K562 (cell line): ENCODE data around the gene OR6S1. TPM values are rescaled to one million over a fixed set of nuclear protein-coding genes. Genes with fewer than 3 reads are reported as not detected.

Experiments
- ATAC-seq: fragments of 200-7000 bp; cut with Tn5 transposase; 3 replicates; pipeline ENCODE4 v1.9.1; 2020; ENCODE audit warnings: moderate library complexity
- BruUV-seq: library from RNA; stranded (reverse); fragments of 400-500 nt; replicated peaks from 2 replicates; lab custom pipeline; 2021; lab: Mats Ljungman, UMichigan
- CTCF ChIA-PET: fragments of 300-600 bp; formaldehyde crosslinking; extraction: SDS; loops from one replicate; lab custom pipeline; 2021; ENCODE audit warnings: low intra/inter-chr PET ratio; lab: Yijun Ruan, JAX
- POLR2A ChIA-PET: fragments of 300-600, 350-650 bp; sonication (Branson Sonifier 250); formaldehyde crosslinking; extraction: SDS; loops from one replicate; lab custom pipeline; 2021; ENCODE audit warnings: antibody characterized with exemption, inconsistent platforms; lab: Yijun Ruan, JAX
- DNase-seq, 4 experiments: peaks; one replicate each; pipeline versions ENCODE4 v3.0.0 to v3.0.0-alpha.2; 2011 to 2018; ENCODE audit warnings: low spot score in 3 of 4, mixed read lengths in 3 of 4; ENCODE audit errors: extremely low read depth in 1 of 4
- FAIRE-seq: peaks from 2 replicates; lab custom pipeline; 2011; peaks lifted over from hg19 to GRCh38; lab: Jason Lieb, UNC
- H2AFZ ChIP-seq: 2 replicates; pipeline ENCODE4 v1.6.0; 2011; ENCODE audit warnings: low read depth, low read length, control low read depth, inconsistent platforms
- H3K27ac ChIP-seq: fragments of 200-600 bp; 3 replicates; pipeline ENCODE4 v1.8.0; 2011; ENCODE audit warnings: low read depth, mild to moderate bottlenecking, control low read depth, inconsistent platforms, low read length, moderate library complexity, mixed read lengths; ENCODE audit errors: extremely low read depth
- H3K27me3 ChIP-seq, 2 experiments: fragments of 300-600 bp in 1 of 2; 2 replicates in 1 of 2; 3 replicates in 1 of 2; pipeline versions ENCODE4 v1.6.0 to v1.8.0; 2011; ENCODE audit warnings: inconsistent platforms in 2 of 2, low read length in 2 of 2, mild to moderate bottlenecking in 1 of 2, mixed read lengths in 1 of 2, moderate library complexity in 1 of 2; ENCODE audit not compliant: control insufficient read depth in 2 of 2, insufficient read depth in 2 of 2
- H3K36me3 ChIP-seq: fragments of 300-600 bp; 3 replicates; pipeline ENCODE4 v1.8.0; 2011; ENCODE audit warnings: mild to moderate bottlenecking, low read length, inconsistent platforms; ENCODE audit not compliant: control insufficient read depth, insufficient read depth
- H3K4me1 ChIP-seq, 2 experiments: fragments of 200-600 bp in 1 of 2; replicated peaks in 1 of 2; 2 replicates in 1 of 2; 3 replicates in 1 of 2; pipeline versions ENCODE4 v1.5.1 to v1.8.0; 2011; ENCODE audit warnings: inconsistent platforms in 2 of 2, low read length in 2 of 2, mild to moderate bottlenecking in 1 of 2, mixed read lengths in 1 of 2, moderate library complexity in 1 of 2; ENCODE audit not compliant: control insufficient read depth in 2 of 2, insufficient read depth in 2 of 2
- H3K4me2 ChIP-seq: 2 replicates; pipeline ENCODE4 v1.6.1; 2011; ENCODE audit warnings: low read length, control low read depth, inconsistent platforms, mixed read lengths; ENCODE audit not compliant: insufficient read depth
- H3K4me3 ChIP-seq: fragments of 200-600 bp; sonication (generic), shearing (Covaris generic); 2 replicates; pipeline ENCODE4 v1.5.1; 2016; ENCODE audit warnings: control low read depth, inconsistent platforms
- H3K79me2 ChIP-seq: fragments of 200-600 bp; 3 replicates; pipeline ENCODE4 v1.8.0; 2011; ENCODE audit warnings: low read length, inconsistent platforms; ENCODE audit not compliant: control insufficient read depth, insufficient read depth
- H3K9ac ChIP-seq, 2 experiments: 2 replicates each; pipeline versions ENCODE4 v1.6.0 to v1.6.1; 2011; ENCODE audit warnings: low read depth in 2 of 2, low read length in 2 of 2, control low read depth in 1 of 2, inconsistent platforms in 1 of 2, mild to moderate bottlenecking in 1 of 2, mixed read lengths in 1 of 2; ENCODE audit not compliant: insufficient read depth in 1 of 2
- H3K9me1 ChIP-seq: one replicate; pipeline ENCODE4 v1.6.0; 2011; ENCODE audit warnings: inconsistent platforms, mild to moderate bottlenecking, low read length, moderate library complexity; ENCODE audit not compliant: control insufficient read depth, insufficient read depth
- H3K9me3 ChIP-seq: replicated peaks from 2 replicates; pipeline ENCODE4 v1.5.1; 2011; ENCODE audit warnings: low read depth, low read length, inconsistent platforms; ENCODE audit not compliant: control insufficient read depth, insufficient read depth
- H4K20me1 ChIP-seq: replicated peaks from 2 replicates; pipeline ENCODE4 v1.6.1; 2011; ENCODE audit warnings: low read length, inconsistent platforms, mixed read lengths; ENCODE audit not compliant: control insufficient read depth, insufficient read depth
- ETS1 ChIP-seq: conservative IDR thresholded peaks from 2 replicates; pipeline ENCODE4 v1.6.1; 2011; ENCODE audit warnings: low read depth, mild to moderate bottlenecking, low read length; ENCODE audit not compliant: control insufficient read depth
- GTF2F1 ChIP-seq: IDR thresholded peaks from 2 replicates; pipeline ENCODE4 v1.6.1; 2011; ENCODE audit warnings: low read depth, low read length, improper control_type of control experiment
- NCOR1 ChIP-seq: fragments of 450-650 bp; IDR thresholded peaks from 2 replicates; pipeline ENCODE4 v1.6.1; 2016; ENCODE audit warnings: mild to moderate bottlenecking, moderate library complexity
- NFE2L1 ChIP-seq: fragments of 450-650 bp; IDR thresholded peaks from 2 replicates; pipeline ENCODE4 v1.6.1; 2016; ENCODE audit warnings: missing genetic modification characterization, low read depth, mild to moderate bottlenecking, missing compliant biosample characterization, moderate library complexity, borderline replicate concordance
- RUNX1 ChIP-seq: sonication (generic); IDR thresholded peaks from 2 replicates; pipeline ENCODE4 v1.6.1; 2016; ENCODE audit warnings: antibody characterized with exemption, low read depth
- SUPT5H ChIP-seq: fragments of 450-650 bp; IDR thresholded peaks from 2 replicates; pipeline ENCODE4 v1.6.1; 2016
- ZEB2 ChIP-seq: fragments of 450-650 bp; IDR thresholded peaks from 2 replicates; pipeline ENCODE4 v1.6.1; 2016
- ZNF778 ChIP-seq: fragments of 450-650 bp; formaldehyde crosslinking; IDR thresholded peaks from 2 replicates; pipeline ENCODE4 v1.4.0; 2020; ENCODE audit warnings: mild to moderate bottlenecking, moderate library complexity
- WGBS: fragments of 100-300 bp; shearing (Covaris generic); methylation state at CpG from one replicate; pipeline ENCODE4 v1.1.6; 2016; ENCODE audit warnings: low coverage, mixed read lengths; ENCODE audit not compliant: insufficient coverage; ENCODE audit errors: missing lambda C conversion rate; 5-methylcytosine and 5-hydroxymethylcytosine counted together
- in situ Hi-C: fragments of 300-500 bp; cut with MboI; formaldehyde crosslinking; loops from 4 replicates; pipeline ENCODE4 v1.15.0; 2018; ENCODE audit warnings: inconsistent platforms, mixed read lengths
- intact Hi-C: fragments of 100-400 bp; cut with micrococcal nuclease; formaldehyde crosslinking; loops from 2 replicates; pipeline ENCODE4 v1.14.2; 2022
- polyA plus RNA-seq, 8 experiments: library from polyadenylated mRNA; depleted of rRNA in 4 of 8; stranded (reverse) in 5 of 8; unstranded in 3 of 8; fragments of >200 nt; fragmentation: Nextera tagmentation in 2 of 8; fragmentation: Illumina TruSeq in 1 of 8; extraction: Ambion mirVana in 2 of 8; extraction: Trizol in 1 of 8; gene quantifications; 2 replicates each; pipeline versions ENCODE4 v1.2.1 to v1.2.3, GENCODE V29; 2011 to 2014; ENCODE audit warnings: inconsistent platforms in 1 of 8, missing spikeins in 1 of 8
- total RNA-seq, 7 experiments: library from RNA; depleted of rRNA in 6 of 7; stranded (reverse); fragments of >200 nt in 6 of 7; fragmentation: Illumina TruSeq in 2 of 7; extraction: Trizol in 2 of 7; gene quantifications; 2 replicates each; pipeline versions ENCODE4 v1.2.1 to v1.2.3, GENCODE V29; 2011 to 2021; ENCODE audit warnings: low replicate concordance in 1 of 7
- TF ChIP-seq, protein P1 (sequence below): sonication (generic); formaldehyde crosslinking; IDR thresholded peaks from 2 replicates; pipeline ENCODE4 v1.8.1; 2023; ENCODE audit warnings: missing genetic modification reagents, mild to moderate bottlenecking, borderline replicate concordance

OR6S1 gene
- total and polyA plus RNA-seq, 9 of the 15 experiments (the other 6 are each of a cell fraction or from before 2014, with no cell fraction given) = not detected

DNA sequence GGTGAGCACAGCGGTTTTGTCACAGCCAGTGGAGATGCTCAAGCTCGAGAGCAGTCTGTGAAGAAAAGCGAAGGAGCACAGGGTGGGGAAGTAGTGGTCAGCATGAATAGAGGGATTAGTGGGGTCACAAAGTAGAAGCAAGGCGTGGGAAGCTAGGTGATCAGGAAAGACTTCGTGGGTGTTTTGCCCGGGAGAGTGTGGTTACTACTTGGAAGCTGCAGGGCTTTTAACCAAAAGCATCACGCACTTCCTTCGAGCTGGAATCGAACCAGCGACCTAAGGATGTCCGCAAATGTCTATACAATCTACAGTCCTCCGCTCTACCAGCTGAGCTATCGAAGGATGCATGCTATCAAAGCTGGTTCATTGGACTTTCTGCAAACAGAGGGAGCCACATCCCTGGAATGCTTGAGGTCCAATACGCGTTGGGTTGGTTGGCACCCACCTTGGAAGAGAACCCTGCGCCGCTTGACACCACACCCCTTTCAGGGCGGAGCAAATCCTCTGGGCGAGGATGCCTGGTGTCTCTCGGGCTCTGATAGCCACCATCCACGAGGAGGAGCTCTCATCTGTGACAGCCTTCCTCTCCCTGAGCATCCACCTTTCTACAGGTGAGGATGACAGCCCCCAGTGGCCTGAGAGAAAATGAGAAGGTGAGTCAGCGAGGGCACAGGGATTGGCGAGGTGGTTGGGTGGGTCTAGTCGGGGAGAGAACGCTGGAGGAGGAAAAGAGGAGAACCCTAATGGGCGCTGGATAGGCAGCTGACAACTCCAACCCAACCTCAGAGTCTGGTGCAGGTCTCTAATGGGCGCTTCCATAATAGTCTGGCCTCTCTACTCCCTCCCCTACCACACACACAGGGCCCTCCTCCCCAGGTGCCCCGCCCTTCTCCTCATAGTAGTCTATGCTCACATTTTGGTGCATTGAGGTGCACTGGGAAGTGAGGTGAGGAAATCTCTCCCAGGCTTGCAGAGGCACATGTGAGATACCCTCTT is 16.0 kb upstream of the OR6S1 start:
- POLR2A ChIA-PET = interaction anchor here (1.3 kb wide), 1 partner anchor 37 kb away, joined by 5 read pairs; no protein-coding TSS in a partner anchor
- 0 out of 2 replicates have a peak, but pooled peaks have one; percentile 63 for TF ChIP-seq ETS1
- no peak for TF ChIP-seq NFE2L1
- 0 out of 2 replicates have a peak, but pooled peaks have one; percentile 21 for TF ChIP-seq ZEB2
- TF ChIP-seq GTF2F1 = no peak
- no peak for TF ChIP-seq NCOR1
- TF ChIP-seq RUNX1 = no peak
- TF ChIP-seq ZNF778 (CRISPR knock-in tag) = no peak
- TF ChIP-seq, protein P1, sequence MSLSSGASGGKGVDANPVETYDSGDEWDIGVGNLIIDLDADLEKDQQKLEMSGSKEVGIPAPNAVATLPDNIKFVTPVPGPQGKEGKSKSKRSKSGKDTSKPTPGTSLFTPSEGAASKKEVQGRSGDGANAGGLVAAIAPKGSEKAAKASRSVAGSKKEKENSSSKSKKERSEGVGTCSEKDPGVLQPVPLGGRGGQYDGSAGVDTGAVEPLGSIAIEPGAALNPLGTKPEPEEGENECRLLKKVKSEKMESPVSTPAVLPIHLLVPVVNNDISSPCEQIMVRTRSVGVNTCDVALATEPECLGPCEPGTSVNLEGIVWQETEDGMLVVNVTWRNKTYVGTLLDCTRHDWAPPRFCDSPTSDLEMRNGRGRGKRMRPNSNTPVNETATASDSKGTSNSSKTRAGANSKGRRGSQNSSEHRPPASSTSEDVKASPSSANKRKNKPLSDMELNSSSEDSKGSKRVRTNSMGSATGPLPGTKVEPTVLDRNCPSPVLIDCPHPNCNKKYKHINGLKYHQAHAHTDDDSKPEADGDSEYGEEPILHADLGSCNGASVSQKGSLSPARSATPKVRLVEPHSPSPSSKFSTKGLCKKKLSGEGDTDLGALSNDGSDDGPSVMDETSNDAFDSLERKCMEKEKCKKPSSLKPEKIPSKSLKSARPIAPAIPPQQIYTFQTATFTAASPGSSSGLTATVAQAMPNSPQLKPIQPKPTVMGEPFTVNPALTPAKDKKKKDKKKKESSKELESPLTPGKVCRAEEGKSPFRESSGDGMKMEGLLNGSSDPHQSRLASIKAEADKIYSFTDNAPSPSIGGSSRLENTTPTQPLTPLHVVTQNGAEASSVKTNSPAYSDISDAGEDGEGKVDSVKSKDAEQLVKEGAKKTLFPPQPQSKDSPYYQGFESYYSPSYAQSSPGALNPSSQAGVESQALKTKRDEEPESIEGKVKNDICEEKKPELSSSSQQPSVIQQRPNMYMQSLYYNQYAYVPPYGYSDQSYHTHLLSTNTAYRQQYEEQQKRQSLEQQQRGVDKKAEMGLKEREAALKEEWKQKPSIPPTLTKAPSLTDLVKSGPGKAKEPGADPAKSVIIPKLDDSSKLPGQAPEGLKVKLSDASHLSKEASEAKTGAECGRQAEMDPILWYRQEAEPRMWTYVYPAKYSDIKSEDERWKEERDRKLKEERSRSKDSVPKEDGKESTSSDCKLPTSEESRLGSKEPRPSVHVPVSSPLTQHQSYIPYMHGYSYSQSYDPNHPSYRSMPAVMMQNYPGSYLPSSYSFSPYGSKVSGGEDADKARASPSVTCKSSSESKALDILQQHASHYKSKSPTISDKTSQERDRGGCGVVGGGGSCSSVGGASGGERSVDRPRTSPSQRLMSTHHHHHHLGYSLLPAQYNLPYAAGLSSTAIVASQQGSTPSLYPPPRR = no peak
- TF ChIP-seq SUPT5H = no peak

More for the DNA sequence above, 16.0 kb upstream of the OR6S1 start:
- Histone ChIP-seq H3K27me3 (peaks cover 0 to 31% of the 10 kb centered on the region in 2 experiments; a peak in 2 of 5 replicates), H4K20me1 (peaks cover 7% of the 10 kb centered on the region; the same call in 1 of the 2 replicates), H2AFZ (no peak overlapping the region), H3K4me2 (peak overlapping the region; percentile 73), H3K4me1 (peaks cover 11 to 15% of the 10 kb centered on the region in 2 experiments; a peak in 3 of 5 replicates), H3K9ac (no peak overlapping the region; a peak in 1 of 4 replicates), H3K36me3 (no peaks in the 10 kb centered on the region), H3K79me2 (no peaks in the 10 kb centered on the region), H3K27ac (no peak overlapping the region), H3K9me1 (no peaks in the 10 kb centered on the region), H3K4me3 (peak overlapping the region; percentile 23; the same call in 1 of the 2 replicates), H3K9me3 (no peaks in the 10 kb centered on the region)
- peak; percentile 75 for ATAC-seq
- DNase-seq = peak; percentile 40 to 54 (median 46)
- BruUV-seq = no TSS peak
- WGBS = under 1% methylated on average over 21 of the region's 28 CpGs
- CTCF ChIA-PET = interaction anchor here (1.3 to 1.8 kb wide), 2 partner anchors 23 to 34 kb away, joined by 3 to 6 read pairs; no protein-coding TSS in a partner anchor
- intact Hi-C loops = loop anchor here (5.0 kb wide), 1 partner anchor 35 kb away; no protein-coding TSS in a partner anchor
- in situ Hi-C loops = no loop called here
- peak; percentile 75 for FAIRE-seq
